GM23338 (cell line): ENCODE results near the gene ABCB8. TPM values are rescaled to one million over a fixed set of nuclear protein-coding genes. Genes with fewer than 3 reads are reported as not detected.

Experiments
- ATAC-seq: fragments of 200-7000 bp; cut with Tn5 transposase; 3 replicates; pipeline ENCODE4 v1.9.1; 2020
- DNase-seq: peaks from one replicate; pipeline ENCODE4 v3.0.0-alpha.2; 2015; ENCODE audit warnings: low spot score
- H2AFZ ChIP-seq: fragments of 200-600 bp; sonication (generic); 2 replicates; pipeline ENCODE4 v1.8.0; 2016; ENCODE audit warnings: antibody characterized with exemption, mild to moderate bottlenecking, moderate library complexity
- H3F3A ChIP-seq: fragments of 200-600 bp; sonication (generic); replicated peaks from 2 replicates; pipeline ENCODE4 v1.8.0; 2017; ENCODE audit warnings: antibody characterized with exemption, mixed run types, low read depth
- H3K27ac ChIP-seq: fragments of 200-600 bp; sonication (generic); 2 replicates; pipeline ENCODE4 v1.6.1; 2016; ENCODE audit warnings: low read depth
- H3K27me3 ChIP-seq: fragments of 200-600 bp; sonication (generic); 2 replicates; pipeline ENCODE4 v1.8.0; 2016; ENCODE audit warnings: mild to moderate bottlenecking, mixed run types, moderate library complexity; ENCODE audit not compliant: insufficient read depth
- H3K36me3 ChIP-seq: fragments of 200-600 bp; sonication (generic); 2 replicates; pipeline ENCODE4 v1.8.0; 2016; ENCODE audit warnings: mild to moderate bottlenecking; ENCODE audit not compliant: insufficient read depth
- H3K4me1 ChIP-seq: fragments of 200-600 bp; sonication (generic); 2 replicates; pipeline ENCODE4 v1.8.0; 2016; ENCODE audit warnings: mild to moderate bottlenecking, moderate library complexity; ENCODE audit not compliant: insufficient read depth
- H3K4me2 ChIP-seq: fragments of 200-600 bp; sonication (generic); 2 replicates; pipeline ENCODE4 v1.7.1; 2017; ENCODE audit warnings: mixed run types
- H3K4me3 ChIP-seq: fragments of 200-600 bp; sonication (generic); 2 replicates; pipeline ENCODE4 v1.6.1; 2016; ENCODE audit warnings: mixed run types
- H3K79me2 ChIP-seq: fragments of 200-600 bp; sonication (generic); replicated peaks from 2 replicates; pipeline ENCODE4 v1.8.0; 2017; ENCODE audit warnings: mild to moderate bottlenecking; ENCODE audit not compliant: insufficient read depth
- H3K9me2 ChIP-seq: fragments of 200-600 bp; sonication (generic); 2 replicates; pipeline ENCODE4 v1.8.0; 2017; ENCODE audit not compliant: insufficient read depth
- H4K20me1 ChIP-seq: fragments of 200-600 bp; sonication (generic); replicated peaks from 2 replicates; pipeline ENCODE4 v1.8.0; 2017; ENCODE audit warnings: mild to moderate bottlenecking; ENCODE audit not compliant: insufficient read depth
- H3K27ac Mint-ChIP-seq: 2 replicates; pipeline ENCODE4 v1.8.0; 2020; ENCODE audit warnings: inconsistent platforms, mild to moderate bottlenecking, moderate library complexity, mixed read lengths
- H3K27me3 Mint-ChIP-seq: 3 replicates; pipeline ENCODE4 v1.8.0; 2022; ENCODE audit warnings: low read depth, mild to moderate bottlenecking, moderate library complexity, mixed read lengths, inconsistent platforms; ENCODE audit not compliant: insufficient read depth, poor library complexity
- H3K36me3 Mint-ChIP-seq: 3 replicates; pipeline ENCODE4 v1.8.0; 2021; ENCODE audit warnings: low read depth, mild to moderate bottlenecking, inconsistent platforms, moderate library complexity, mixed read lengths
- H3K4me1 Mint-ChIP-seq: 3 replicates; pipeline ENCODE4 v1.8.0; 2020; ENCODE audit warnings: mild to moderate bottlenecking, inconsistent platforms, mixed read lengths
- H3K4me3 Mint-ChIP-seq: 3 replicates; pipeline ENCODE4 v1.8.0; 2021; ENCODE audit warnings: moderate library complexity, mild to moderate bottlenecking, inconsistent platforms, mixed read lengths
- H3K9me3 Mint-ChIP-seq: 3 replicates; pipeline ENCODE4 v1.8.0; 2020; ENCODE audit warnings: moderate library complexity, mild to moderate bottlenecking, inconsistent platforms, mixed read lengths
- CREB1 ChIP-seq: fragments of 250-450 bp; sonication (Bioruptor Pico); IDR thresholded peaks from 2 replicates; pipeline ENCODE4 v1.5.0; 2020; ENCODE audit warnings: low read depth, mild to moderate bottlenecking, moderate library complexity
- CTCF ChIP-seq, 2 experiments: fragments of 200-600 bp in 1 of 2; sonication (generic) in 1 of 2; conservative IDR thresholded peaks; 2 replicates each; pipeline versions ENCODE4 v1.5.1 to v1.6.1; 2016 to 2017; ENCODE audit warnings: antibody characterized with exemption in 2 of 2, low read depth in 2 of 2, mild to moderate bottlenecking in 2 of 2, moderate library complexity in 1 of 2
- ETS1 ChIP-seq: IDR thresholded peaks from 2 replicates; pipeline ENCODE4 v1.6.1; 2016; ENCODE audit warnings: antibody characterized with exemption
- EZH2 ChIP-seq: fragments of 200-600 bp; sonication (generic); IDR thresholded peaks from one replicate; pipeline ENCODE4 v1.8.0; 2017; ENCODE audit warnings: antibody characterized with exemption, mild to moderate bottlenecking, low read depth; ENCODE audit not compliant: unreplicated experiment
- EZH2phosphoT487 ChIP-seq: fragments of 200-600 bp; sonication (generic); IDR thresholded peaks from one replicate; pipeline ENCODE4 v1.8.1; 2018; ENCODE audit warnings: antibody characterized with exemption; ENCODE audit not compliant: unreplicated experiment
- POLR2AphosphoS5 ChIP-seq: IDR thresholded peaks from 2 replicates; pipeline ENCODE4 v1.6.1; 2016; ENCODE audit warnings: antibody characterized with exemption, low read depth
- REST ChIP-seq: IDR thresholded peaks from one replicate; pipeline ENCODE4 v1.6.1; 2018; ENCODE audit warnings: antibody characterized with exemption; ENCODE audit not compliant: unreplicated experiment
- STAT1 ChIP-seq: IDR thresholded peaks from one replicate; pipeline ENCODE4 v1.6.1; 2016; ENCODE audit warnings: antibody characterized with exemption; ENCODE audit not compliant: unreplicated experiment
- ZNF114 ChIP-seq: fragments of 250-450 bp; sonication (Bioruptor Pico); IDR thresholded peaks from 2 replicates; pipeline ENCODE4 v1.5.0; 2020; ENCODE audit warnings: mild to moderate bottlenecking, moderate library complexity
- ZNF331 ChIP-seq: fragments of 250-450 bp; sonication (Bioruptor Pico); IDR thresholded peaks from 2 replicates; pipeline ENCODE4 v1.5.0; 2020; ENCODE audit warnings: low read depth, mild to moderate bottlenecking, moderate library complexity
- polyA plus RNA-seq: library from polyadenylated mRNA; unstranded; fragments of >200 nt; fragmentation: Nextera tagmentation; extraction: Ambion mirVana; gene quantifications from 2 replicates; pipeline ENCODE4 v1.2.1, GENCODE V29; 2016
- total RNA-seq: library from RNA; depleted of rRNA; stranded (reverse); fragments of >200 nt; shearing (Covaris generic); gene quantifications from 2 replicates; pipeline ENCODE4 v1.2.3, GENCODE V29; 2014

The ABCB8 gene
- total and polyA plus RNA-seq, 2 experiments from 2014 or later, result 11.4 to 27.1 TPM

- TF ChIP-seq REST, result no peak
Observed at GRCh38 chr7:151013356-151013732, 14.9 kb upstream of the ABCB8 start (continued).

- peak; percentile 31 for ATAC-seq
- Histone ChIP-seq H3K36me3 (no peaks in the 10 kb centered on the region), H3K9me2 (no peaks in the 10 kb centered on the region), H4K20me1 (no peaks in the 10 kb centered on the region), H3K4me3 (peak overlapping the region; percentile 75), H3K4me2 (peak overlapping the region; percentile 88), H2AFZ (peak overlapping the region; percentile 95), H3K79me2 (no peaks in the 10 kb centered on the region), H3K27ac (no peak overlapping the region), H3F3A (0 out of 2 replicates have a peak, but pooled peaks cover 9% of the 10 kb centered on the region), H3K27me3 (peaks cover 38% of the 10 kb centered on the region), H3K4me1 (peaks cover 20% of the 10 kb centered on the region)
- Mint-ChIP-seq H3K4me1 (peaks cover 37% of the 10 kb centered on the region), H3K4me3 (peak overlapping the region; percentile 77), H3K36me3 (peaks cover 7% of the 10 kb centered on the region), H3K9me3 (no peaks in the 10 kb centered on the region; the same call in 2 of the 3 replicates), H3K27me3 (peaks cover 47% of the 10 kb centered on the region), H3K27ac (peak overlapping the region; percentile 36; the same call in 1 of the 2 replicates)
- TF ChIP-seq STAT1 (no peak), CTCF (conservative IDR thresholded peaks at IDR 0.05; ENCODE audit: low read depth in 2 of 2) (peak in 1 of 2 experiments; percentile 42; a peak in 2 of 4 replicates), POLR2AphosphoS5 (peak; percentile 79), CREB1 (peak; percentile 93), ZNF331 (CRISPR knock-in tag) (no peak)
- DNase-seq, result peak; percentile 99
Observed at GRCh38 chr7:151013733-151014497, 14.3 kb upstream of the ABCB8 start.

GRCh38 chr7:151014950-151015349 lies 13.3 kb upstream of the ABCB8 start:
- peaks cover 8% of the 10 kb centered on the region for H3K36me3 Mint-ChIP-seq
- peaks cover 9% of the 10 kb centered on the region; the same call in 1 of the 2 replicates for H3F3A ChIP-seq
- H3K4me2 ChIP-seq, result no peak overlapping the region
- no peak overlapping the region for H2AFZ ChIP-seq
- H3K27ac Mint-ChIP-seq, result no peak overlapping the region
- H3K36me3 ChIP-seq, result no peaks in the 10 kb centered on the region; the same call in 1 of the 2 replicates
- H4K20me1 ChIP-seq, result no peaks in the 10 kb centered on the region
- H3K79me2 ChIP-seq, result no peaks in the 10 kb centered on the region
- H3K27ac ChIP-seq, result no peak overlapping the region
- peaks cover 40% of the 10 kb centered on the region for H3K4me1 Mint-ChIP-seq
- H3K4me3 Mint-ChIP-seq, result peak overlapping the region; percentile 24; the same call in 2 of the 3 replicates
- peaks cover 49% of the 10 kb centered on the region for H3K27me3 ChIP-seq
- peaks cover 22% of the 10 kb centered on the region for H3K4me1 ChIP-seq
- no peak overlapping the region for H3K4me3 ChIP-seq
- no peak for ATAC-seq
- peaks cover 4% of the 10 kb centered on the region; the same call in 2 of the 3 replicates for H3K9me3 Mint-ChIP-seq
- H3K27me3 Mint-ChIP-seq, result peaks cover 57% of the 10 kb centered on the region
- no peaks in the 10 kb centered on the region for H3K9me2 ChIP-seq
- no peak for DNase-seq
- TF ChIP-seq CREB1, result no peak
- TF ChIP-seq ZNF114 (CRISPR knock-in tag), result no peak
- TF ChIP-seq STAT1, result no peak
- TF ChIP-seq ETS1, result no peak
- TF ChIP-seq EZH2phosphoT487, result no peak
- no peak for TF ChIP-seq EZH2
